Esophagus muscularis mucosa (tissue), 3 donors: ENCODE measurements around the gene LZTS2.

Experiments
- CTCF ChIP-seq, 3 experiments: fragments of 200-600 bp in 2 of 3; fragments of 450-650 bp in 1 of 3; sonication (generic) in 2 of 3; IDR thresholded peaks; one replicate each; pipeline ENCODE4 v1.5.1; 2017 to 2019; ENCODE audit warnings: antibody characterized with exemption in 3 of 3, mild to moderate bottlenecking in 2 of 3, moderate library complexity in 1 of 3
- POLR2A ChIP-seq: fragments of 450-650 bp; IDR thresholded peaks from one replicate; pipeline ENCODE4 v1.6.1; 2017; ENCODE audit warnings: antibody characterized with exemption, moderate library complexity, mild to moderate bottlenecking, low read depth
- POLR2AphosphoS5 ChIP-seq, 2 donors: sonication (generic); formaldehyde crosslinking; IDR thresholded peaks; one replicate each; pipeline ENCODE4 v1.6.1; 2017; ENCODE audit warnings: antibody characterized with exemption in 2 of 2

- no peak for TF ChIP-seq POLR2A
- no peak for TF ChIP-seq CTCF (IDR thresholded peaks at IDR 0.05)
- no peak for TF ChIP-seq POLR2AphosphoS5 (IDR thresholded peaks at IDR 0.05)
These were observed 29.3 kb upstream of the LZTS2 start for GRCh38 chr10:100970076-100970913.
